Smooth muscle cell (in vitro differentiated cells): ENCODE measurements around the gene CLIP4. TPM values are rescaled to one million over a fixed set of nuclear protein-coding genes. Genes with fewer than 3 reads are reported as not detected.

ENCODE experiments used
- DNase-seq: peaks from one replicate; lab custom pipeline; 2025; ENCODE audit not compliant: unreplicated experiment; lab: John Stamatoyannopoulos, UW
- H2AFZ ChIP-seq: fragments of 200-600 bp; sonication (generic); 2 replicates; pipeline ENCODE4 v1.6.0; 2016; ENCODE audit warnings: antibody characterized with exemption, low read depth, mild to moderate bottlenecking
- H3F3A ChIP-seq: fragments of 200-600 bp; sonication (generic); 2 replicates; pipeline ENCODE4 v1.6.0; 2017; ENCODE audit warnings: antibody characterized with exemption, low read depth
- H3K27ac ChIP-seq: fragments of 200-600 bp; sonication (generic); 2 replicates; pipeline ENCODE4 v1.5.1; 2016; ENCODE audit warnings: low read depth, mild to moderate bottlenecking
- H3K27me3 ChIP-seq: fragments of 200-600 bp; sonication (generic); 2 replicates; pipeline ENCODE4 v1.6.1; 2016; ENCODE audit warnings: low read depth, mild to moderate bottlenecking
- H3K36me3 ChIP-seq: fragments of 200-600 bp; sonication (generic); 2 replicates; pipeline ENCODE4 v1.5.1; 2016; ENCODE audit warnings: low read depth
- H3K4me1 ChIP-seq: fragments of 200-600 bp; sonication (generic); 2 replicates; pipeline ENCODE4 v1.5.1; 2016; ENCODE audit warnings: low read depth
- H3K4me2 ChIP-seq: fragments of 200-600 bp; sonication (generic); 2 replicates; pipeline ENCODE4 v1.6.0; 2016; ENCODE audit warnings: mild to moderate bottlenecking
- H3K4me3 ChIP-seq: fragments of 200-600 bp; sonication (generic); 2 replicates; pipeline ENCODE4 v1.5.1; 2016; ENCODE audit warnings: mild to moderate bottlenecking
- H3K79me2 ChIP-seq: fragments of 200-600 bp; sonication (generic); 2 replicates; pipeline ENCODE4 v1.6.0; 2016; ENCODE audit warnings: low read depth, mild to moderate bottlenecking
- H3K9ac ChIP-seq: fragments of 200-600 bp; sonication (generic); 2 replicates; pipeline ENCODE4 v1.6.0; 2016; ENCODE audit warnings: low read depth
- H3K9me3 ChIP-seq: fragments of 200-600 bp; sonication (generic); replicated peaks from 2 replicates; pipeline ENCODE4 v1.5.1; 2016; ENCODE audit warnings: low read depth
- H4K20me1 ChIP-seq: fragments of 200-600 bp; sonication (generic); 2 replicates; pipeline ENCODE4 v1.6.0; 2016; ENCODE audit warnings: low read depth
- CTCF ChIP-seq: fragments of 200-600 bp; sonication (generic); IDR thresholded peaks from 2 replicates; pipeline ENCODE4 v1.5.1; 2017; ENCODE audit warnings: borderline replicate concordance, mild to moderate bottlenecking, antibody characterized with exemption; ENCODE audit not compliant: insufficient read depth, poor library complexity, severe bottlenecking
- WGBS: methylation state at CpG from one replicate; pipeline ENCODE4 v1.1.7; 2016; ENCODE audit warnings: low lambda C conversion rate; 5-methylcytosine and 5-hydroxymethylcytosine counted together
- polyA plus RNA-seq: library from polyadenylated mRNA; unstranded; fragments of >200 nt; fragmentation: Nextera tagmentation; extraction: Ambion mirVana; gene quantifications from 2 replicates; pipeline ENCODE4 v1.2.1, GENCODE V29; 2016
- total RNA-seq: library from RNA; depleted of rRNA; stranded (reverse); fragments of >200 nt; gene quantifications from 2 replicates; pipeline ENCODE4 v1.2.3, GENCODE V29; 2014

Gene CLIP4
- total and polyA plus RNA-seq, 2 experiments from 2014 or later = 5.7 to 18.9 TPM

DNA sequence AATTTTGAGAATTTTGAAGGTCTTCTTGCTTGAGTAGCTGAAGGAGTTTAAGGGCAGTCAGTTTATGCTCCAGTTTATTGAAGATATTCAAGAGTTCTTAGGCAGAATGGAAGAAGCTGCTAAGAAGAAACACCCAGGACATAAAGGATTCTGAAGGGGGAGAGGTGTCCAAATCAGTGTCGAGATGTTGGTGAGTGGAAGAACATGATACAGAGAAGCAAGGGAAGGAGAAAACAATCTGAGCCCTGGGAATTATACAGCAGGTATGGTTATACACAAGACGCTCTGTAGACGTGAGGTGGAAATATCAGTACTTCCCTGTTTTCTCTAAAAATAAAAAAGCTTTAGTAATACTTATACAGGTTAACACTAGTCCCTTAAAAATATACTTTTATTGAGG is 60.1 kb downstream of the CLIP4 start:
- no peaks in the 10 kb centered on the region for H3K9me3 ChIP-seq

GRCh38 chr2:29182334-29182733 is 67.1 kb downstream of the CLIP4 start:
- no peaks in the 10 kb centered on the region for H3F3A ChIP-seq
- 96% methylated on average over 1 of the region's 1 CpG for WGBS
- no peaks in the 10 kb centered on the region for H3K79me2 ChIP-seq
- H3K27me3 ChIP-seq = no peaks in the 10 kb centered on the region
- no peak overlapping the region for H3K4me2 ChIP-seq
- no peak for DNase-seq
- no peaks in the 10 kb centered on the region for H3K4me1 ChIP-seq
- H3K9ac ChIP-seq = no peak overlapping the region
- H2AFZ ChIP-seq = no peak overlapping the region
- H4K20me1 ChIP-seq = no peaks in the 10 kb centered on the region
- TF ChIP-seq CTCF = no peak
- no peak overlapping the region for H3K4me3 ChIP-seq
- no peaks in the 10 kb centered on the region for H3K36me3 ChIP-seq
- peaks cover 5% of the 10 kb centered on the region for H3K9me3 ChIP-seq
- H3K27ac ChIP-seq = no peak overlapping the region

More for the DNA sequence above, 60.1 kb downstream of the CLIP4 start:
- H3K27me3 ChIP-seq = no peaks in the 10 kb centered on the region
- H3K79me2 ChIP-seq = no peaks in the 10 kb centered on the region
- no peak overlapping the region for H2AFZ ChIP-seq
- H3K27ac ChIP-seq = no peak overlapping the region
- no peaks in the 10 kb centered on the region for H3K4me1 ChIP-seq
- 98% methylated on average over 3 of the region's 3 CpGs for whole genome bisulfite sequencing
- no peak overlapping the region for H3K4me3 ChIP-seq
- no peak for TF ChIP-seq CTCF
- no peak overlapping the region for H3K9ac ChIP-seq
- no peaks in the 10 kb centered on the region for H4K20me1 ChIP-seq
- H3K36me3 ChIP-seq = peaks cover 6% of the 10 kb centered on the region
- DNase-seq = no peak
- no peak overlapping the region for H3K4me2 ChIP-seq
- no peaks in the 10 kb centered on the region for H3F3A ChIP-seq

DNA sequence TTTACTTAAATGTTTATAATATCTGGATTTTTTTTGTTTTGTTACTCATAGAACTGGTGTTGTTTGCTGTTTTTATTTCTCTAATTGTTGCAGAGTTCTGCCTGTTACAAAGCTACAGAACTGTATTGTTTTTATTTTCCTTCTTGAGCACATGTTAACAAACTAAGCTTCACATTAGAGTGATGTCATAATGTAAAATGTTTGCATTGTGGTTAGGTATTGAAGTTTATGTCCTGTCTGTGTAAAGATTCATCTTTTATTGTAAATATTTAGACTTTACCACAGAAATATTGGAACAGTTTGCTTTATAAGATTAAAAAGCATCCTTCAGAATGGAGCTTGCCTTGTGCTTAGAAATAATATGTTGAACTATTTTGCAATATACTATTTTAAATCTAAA is 67.7 kb downstream of the CLIP4 start:
- no peaks in the 10 kb centered on the region for H3F3A ChIP-seq
- H3K79me2 ChIP-seq = no peaks in the 10 kb centered on the region
- no peak for DNase-seq

More for the DNA sequence above, 67.7 kb downstream of the CLIP4 start:
- Histone ChIP-seq H3K4me3 (no peak overlapping the region), H4K20me1 (no peaks in the 10 kb centered on the region), H3K27ac (no peak overlapping the region), H3K27me3 (no peaks in the 10 kb centered on the region), H3K4me2 (no peak overlapping the region), H3K4me1 (no peaks in the 10 kb centered on the region), H3K36me3 (no peaks in the 10 kb centered on the region), H3K9ac (no peak overlapping the region), H2AFZ (no peak overlapping the region), H3K9me3 (peaks cover 6% of the 10 kb centered on the region)
- no peak for TF ChIP-seq CTCF
